HG03095 (cell line): ENCODE measurements around the gene CDH13.

Experiments used
- ATAC-seq: cut with Tn5 transposase; IDR thresholded peaks from one replicate; pipeline ENCODE4 v1.9.1; 2021; ENCODE audit warnings: moderate library complexity; ENCODE audit not compliant: unreplicated experiment

The CDH13 gene

GRCh38 chr16:82649766-82650165 lies 23.0 kb downstream of the CDH13 start:
- no peak for ATAC-seq

GRCh38 chr16:82650804-82651203 lies 24.0 kb downstream of the CDH13 start:
- no peak for ATAC-seq

GRCh38 chr16:82651921-82652601 lies 25.3 kb downstream of the CDH13 start:
- peak; percentile 45 for ATAC-seq

- ATAC-seq, result no peak
Measured at GRCh38 chr16:82652826-82653225, 26.1 kb downstream of the CDH13 start.

GRCh38 chr16:82653550-82654511 lies 27.1 kb downstream of the CDH13 start:
- ATAC-seq, result peak; percentile 75

- no peak for ATAC-seq
Measured at GRCh38 chr16:82655072-82655714, 28.4 kb downstream of the CDH13 start.

GRCh38 chr16:82655720-82656490 lies 29.1 kb downstream of the CDH13 start:
- ATAC-seq, result no peak

- ATAC-seq, result no peak
Measured at GRCh38 chr16:82657239-82657638, 30.5 kb downstream of the CDH13 start.

GRCh38 chr16:82657786-82658185 lies 31.0 kb downstream of the CDH13 start:
- no peak for ATAC-seq

GRCh38 chr16:82658796-82659195 lies 32.0 kb downstream of the CDH13 start:
- no peak for ATAC-seq

GRCh38 chr16:82660075-82660645 lies 33.4 kb downstream of the CDH13 start:
- ATAC-seq, result no peak

- no peak for ATAC-seq
Measured at GRCh38 chr16:82660966-82661365, 34.2 kb downstream of the CDH13 start.

GRCh38 chr16:82664181-82664580 lies 37.4 kb downstream of the CDH13 start:
- no peak for ATAC-seq

GRCh38 chr16:82665025-82665424 lies 38.3 kb downstream of the CDH13 start:
- no peak for ATAC-seq

- no peak for ATAC-seq
Measured at GRCh38 chr16:82667437-82667836, 40.7 kb downstream of the CDH13 start.

GRCh38 chr16:82668094-82668493 lies 41.3 kb downstream of the CDH13 start:
- ATAC-seq, result no peak

- no peak for ATAC-seq
Measured at GRCh38 chr16:82671741-82672140, 45.0 kb downstream of the CDH13 start.

- no peak for ATAC-seq
Measured at GRCh38 chr16:82672676-82673075, 45.9 kb downstream of the CDH13 start.

GRCh38 chr16:82675300-82675699 lies 48.5 kb downstream of the CDH13 start:
- no peak for ATAC-seq

GRCh38 chr16:82681592-82681991 lies 54.8 kb downstream of the CDH13 start:
- ATAC-seq, result no peak
